Smooth muscle cell (in vitro differentiated cells): ENCODE measurements around the gene FBXO17. TPM values are rescaled to one million over a fixed set of nuclear protein-coding genes. Genes with fewer than 3 reads are reported as not detected.

Experiments used
- DNase-seq: peaks from one replicate; lab custom pipeline; 2025; ENCODE audit not compliant: unreplicated experiment; lab: John Stamatoyannopoulos, UW
- H2AFZ ChIP-seq: fragments of 200-600 bp; sonication (generic); 2 replicates; pipeline ENCODE4 v1.6.0; 2016; ENCODE audit warnings: antibody characterized with exemption, low read depth, mild to moderate bottlenecking
- H3F3A ChIP-seq: fragments of 200-600 bp; sonication (generic); 2 replicates; pipeline ENCODE4 v1.6.0; 2017; ENCODE audit warnings: antibody characterized with exemption, low read depth
- H3K27ac ChIP-seq: fragments of 200-600 bp; sonication (generic); 2 replicates; pipeline ENCODE4 v1.5.1; 2016; ENCODE audit warnings: low read depth, mild to moderate bottlenecking
- H3K27me3 ChIP-seq: fragments of 200-600 bp; sonication (generic); 2 replicates; pipeline ENCODE4 v1.6.1; 2016; ENCODE audit warnings: low read depth, mild to moderate bottlenecking
- H3K36me3 ChIP-seq: fragments of 200-600 bp; sonication (generic); 2 replicates; pipeline ENCODE4 v1.5.1; 2016; ENCODE audit warnings: low read depth
- H3K4me1 ChIP-seq: fragments of 200-600 bp; sonication (generic); 2 replicates; pipeline ENCODE4 v1.5.1; 2016; ENCODE audit warnings: low read depth
- H3K4me2 ChIP-seq: fragments of 200-600 bp; sonication (generic); 2 replicates; pipeline ENCODE4 v1.6.0; 2016; ENCODE audit warnings: mild to moderate bottlenecking
- H3K4me3 ChIP-seq: fragments of 200-600 bp; sonication (generic); 2 replicates; pipeline ENCODE4 v1.5.1; 2016; ENCODE audit warnings: mild to moderate bottlenecking
- H3K79me2 ChIP-seq: fragments of 200-600 bp; sonication (generic); 2 replicates; pipeline ENCODE4 v1.6.0; 2016; ENCODE audit warnings: low read depth, mild to moderate bottlenecking
- H3K9ac ChIP-seq: fragments of 200-600 bp; sonication (generic); 2 replicates; pipeline ENCODE4 v1.6.0; 2016; ENCODE audit warnings: low read depth
- H3K9me3 ChIP-seq: fragments of 200-600 bp; sonication (generic); replicated peaks from 2 replicates; pipeline ENCODE4 v1.5.1; 2016; ENCODE audit warnings: low read depth
- H4K20me1 ChIP-seq: fragments of 200-600 bp; sonication (generic); 2 replicates; pipeline ENCODE4 v1.6.0; 2016; ENCODE audit warnings: low read depth
- CTCF ChIP-seq: fragments of 200-600 bp; sonication (generic); IDR thresholded peaks from 2 replicates; pipeline ENCODE4 v1.5.1; 2017; ENCODE audit warnings: borderline replicate concordance, mild to moderate bottlenecking, antibody characterized with exemption; ENCODE audit not compliant: insufficient read depth, poor library complexity, severe bottlenecking
- WGBS: methylation state at CpG from one replicate; pipeline ENCODE4 v1.1.7; 2016; ENCODE audit warnings: low lambda C conversion rate; 5-methylcytosine and 5-hydroxymethylcytosine counted together
- polyA plus RNA-seq: library from polyadenylated mRNA; unstranded; fragments of >200 nt; fragmentation: Nextera tagmentation; extraction: Ambion mirVana; gene quantifications from 2 replicates; pipeline ENCODE4 v1.2.1, GENCODE V29; 2016
- total RNA-seq: library from RNA; depleted of rRNA; stranded (reverse); fragments of >200 nt; gene quantifications from 2 replicates; pipeline ENCODE4 v1.2.3, GENCODE V29; 2014

Gene FBXO17
- total and polyA plus RNA-seq, 2 experiments from 2014 or later, result 8.2 to 17.9 TPM

- H2AFZ ChIP-seq, result no peak overlapping the region
- 39% methylated on average over 15 of the region's 15 CpGs for WGBS
- H3F3A ChIP-seq, result peaks cover 29% of the 10 kb centered on the region
- peak; percentile 13 for DNase-seq
- no peak overlapping the region for H3K9ac ChIP-seq
- no peak for TF ChIP-seq CTCF
- H3K27ac ChIP-seq, result peak overlapping the region; percentile 75
- peaks cover 12% of the 10 kb centered on the region for H3K79me2 ChIP-seq
- peaks cover 15% of the 10 kb centered on the region for H3K4me1 ChIP-seq
- H3K27me3 ChIP-seq, result no peaks in the 10 kb centered on the region
- no peak overlapping the region for H3K4me3 ChIP-seq
- no peaks in the 10 kb centered on the region for H4K20me1 ChIP-seq
- no peaks in the 10 kb centered on the region for H3K36me3 ChIP-seq
- H3K9me3 ChIP-seq, result no peaks in the 10 kb centered on the region
- no peak overlapping the region for H3K4me2 ChIP-seq
Observed at GRCh38 chr19:38977445-38978325, 2.1 kb upstream of the FBXO17 start.

- H3F3A ChIP-seq, result peaks cover 29% of the 10 kb centered on the region
- H3K4me1 ChIP-seq, result peaks cover 15% of the 10 kb centered on the region
- under 1% methylated on average over 12 of the region's 22 CpGs for WGBS
- H3K36me3 ChIP-seq, result no peaks in the 10 kb centered on the region
- no peaks in the 10 kb centered on the region for H4K20me1 ChIP-seq
- H3K27ac ChIP-seq, result peak overlapping the region; percentile 64
- DNase-seq, result no peak
- no peak for TF ChIP-seq CTCF
- peak overlapping the region; percentile 72 for H3K4me3 ChIP-seq
- H3K79me2 ChIP-seq, result peaks cover 23% of the 10 kb centered on the region
- H3K9me3 ChIP-seq, result no peaks in the 10 kb centered on the region
- peak overlapping the region; percentile 91 for H3K4me2 ChIP-seq
- H2AFZ ChIP-seq, result peak overlapping the region; percentile 80
- no peaks in the 10 kb centered on the region for H3K27me3 ChIP-seq
- peak overlapping the region; percentile 38 for H3K9ac ChIP-seq
Observed at GRCh38 chr19:38975861-38976271, 324 bp upstream of the FBXO17 start.

- H3K9ac ChIP-seq, result no peak overlapping the region
- no peaks in the 10 kb centered on the region for H3K27me3 ChIP-seq
- H3K4me3 ChIP-seq, result peak overlapping the region; percentile 72
- H3K36me3 ChIP-seq, result no peaks in the 10 kb centered on the region
- DNase-seq, result no peak
- peak overlapping the region; percentile 91 for H3K4me2 ChIP-seq
- peak overlapping the region; percentile 52 for H3K27ac ChIP-seq
- H2AFZ ChIP-seq, result peak overlapping the region; percentile 86
- 17% methylated on average over 19 of the region's 19 CpGs for WGBS
- H4K20me1 ChIP-seq, result no peaks in the 10 kb centered on the region
- no peaks in the 10 kb centered on the region for H3K9me3 ChIP-seq
- peaks cover 29% of the 10 kb centered on the region for H3F3A ChIP-seq
- H3K4me1 ChIP-seq, result peaks cover 15% of the 10 kb centered on the region
- peaks cover 23% of the 10 kb centered on the region for H3K79me2 ChIP-seq
- TF ChIP-seq CTCF, result peak; percentile 1
Observed at GRCh38 chr19:38974624-38975213, 823 bp downstream of the FBXO17 start.
